Measurements from ENCODE around the gene ATP5MG. TPM values are rescaled to one million over a fixed set of nuclear protein-coding genes. Genes with fewer than 3 reads are reported as not detected.
"Not testable (repeated sequence)": the region's sequence is repeated elsewhere in the genome, so short reads cannot be mapped to it uniquely, and the experiment has no call there.

The ATP5MG gene
- total RNA-seq, 2 experiments from 2014 or later, result 237 to 249 TPM

- no peak for DNase-seq
- Mint-ChIP-seq H3K27me3 (no peaks in the 10 kb centered on the region), H3K36me3 (ENCODE audit: low read depth) (peaks cover 13% of the 10 kb centered on the region), H3K4me1 (ENCODE audit: low read depth) (peaks cover 12% of the 10 kb centered on the region), H3K27ac (no peak overlapping the region), H3K9me3 (no peaks in the 10 kb centered on the region), H3K4me3 (no peak overlapping the region)
- no peak for ATAC-seq
- TF ChIP-seq, protein P1, sequence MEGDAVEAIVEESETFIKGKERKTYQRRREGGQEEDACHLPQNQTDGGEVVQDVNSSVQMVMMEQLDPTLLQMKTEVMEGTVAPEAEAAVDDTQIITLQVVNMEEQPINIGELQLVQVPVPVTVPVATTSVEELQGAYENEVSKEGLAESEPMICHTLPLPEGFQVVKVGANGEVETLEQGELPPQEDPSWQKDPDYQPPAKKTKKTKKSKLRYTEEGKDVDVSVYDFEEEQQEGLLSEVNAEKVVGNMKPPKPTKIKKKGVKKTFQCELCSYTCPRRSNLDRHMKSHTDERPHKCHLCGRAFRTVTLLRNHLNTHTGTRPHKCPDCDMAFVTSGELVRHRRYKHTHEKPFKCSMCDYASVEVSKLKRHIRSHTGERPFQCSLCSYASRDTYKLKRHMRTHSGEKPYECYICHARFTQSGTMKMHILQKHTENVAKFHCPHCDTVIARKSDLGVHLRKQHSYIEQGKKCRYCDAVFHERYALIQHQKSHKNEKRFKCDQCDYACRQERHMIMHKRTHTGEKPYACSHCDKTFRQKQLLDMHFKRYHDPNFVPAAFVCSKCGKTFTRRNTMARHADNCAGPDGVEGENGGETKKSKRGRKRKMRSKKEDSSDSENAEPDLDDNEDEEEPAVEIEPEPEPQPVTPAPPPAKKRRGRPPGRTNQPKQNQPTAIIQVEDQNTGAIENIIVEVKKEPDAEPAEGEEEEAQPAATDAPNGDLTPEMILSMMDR (IDR thresholded peaks at IDR 0.05), result no peak
- POLR2A ChIA-PET, result interaction anchor here (1.1 to 1.4 kb wide), 2 partner anchors 11 to 15 kb away, joined by 3 to 5 read pairs; partner anchors contain the start of gene ATP5MG
- intact Hi-C loops (cut with micrococcal nuclease), result no loop called here
- CTCF ChIA-PET, result interaction anchor here (0.6 kb wide), 1 partner anchor 268 kb away, joined by 3 read pairs; no protein-coding TSS in a partner anchor
Measured at GRCh38 chr11:118412921-118413320, 11.5 kb downstream of the ATP5MG start.

- H3K27ac Mint-ChIP-seq, result no peak overlapping the region
- TF ChIP-seq, protein P1 (IDR thresholded peaks at IDR 0.05), result no peak
- no peak overlapping the region for H3K4me3 Mint-ChIP-seq
- ATAC-seq, result no peak
- H3K27me3 Mint-ChIP-seq, result no peaks in the 10 kb centered on the region
- no peaks in the 10 kb centered on the region for H3K36me3 Mint-ChIP-seq (ENCODE audit: low read depth)
- no peak for DNase-seq
- H3K9me3 Mint-ChIP-seq, result no peaks in the 10 kb centered on the region
- H3K4me1 Mint-ChIP-seq (ENCODE audit: low read depth), result no peaks in the 10 kb centered on the region
- intact Hi-C loops (cut with micrococcal nuclease), result no loop called here
- POLR2A ChIA-PET, result interaction anchor here (0.6 kb wide), 1 partner anchor 20 kb away, joined by 3 read pairs; no protein-coding TSS in a partner anchor
- CTCF ChIA-PET, result interaction anchor here (1.5 kb wide), 1 partner anchor 37 kb away, joined by 4 read pairs; no protein-coding TSS in a partner anchor
Measured at GRCh38 chr11:118415062-118415738, 13.8 kb downstream of the ATP5MG start.

DNA sequence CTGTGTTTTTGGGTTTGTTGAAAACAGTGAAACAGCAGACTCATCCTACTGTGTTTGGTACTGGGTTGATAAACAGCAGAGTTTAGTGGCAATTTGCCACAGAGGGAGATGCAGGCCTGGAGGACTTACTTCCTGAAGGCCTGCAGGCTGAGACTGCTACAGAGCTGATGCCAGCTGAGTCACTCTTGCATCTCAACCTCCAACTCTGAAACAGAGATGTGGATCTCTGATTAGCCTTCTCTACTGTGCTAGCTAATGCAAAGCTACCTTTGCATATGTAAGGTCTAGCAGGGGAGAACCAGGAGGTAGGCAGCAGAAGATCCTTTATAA, 14.3 kb downstream of the ATP5MG start:
- TF ChIP-seq, protein P1 (IDR thresholded peaks at IDR 0.05), result no peak
- Mint-ChIP-seq H3K4me1 (ENCODE audit: low read depth) (no peaks in the 10 kb centered on the region), H3K27me3 (no peaks in the 10 kb centered on the region), H3K27ac (no peak overlapping the region), H3K4me3 (no peak overlapping the region), H3K36me3 (ENCODE audit: low read depth) (no peaks in the 10 kb centered on the region), H3K9me3 (no peaks in the 10 kb centered on the region)
- POLR2A ChIA-PET, result interaction anchor here (0.6 kb wide), 1 partner anchor 20 kb away, joined by 3 read pairs; no protein-coding TSS in a partner anchor
- ATAC-seq (peak; percentile 77), DNase-seq (peak; percentile 39)
- CTCF ChIA-PET, result interaction anchor here (1.0 to 1.1 kb wide), 2 partner anchors 15 to 73 kb away, joined by 3 read pairs; no protein-coding TSS in a partner anchor
- intact Hi-C loops (cut with micrococcal nuclease), result no loop called here

DNA sequence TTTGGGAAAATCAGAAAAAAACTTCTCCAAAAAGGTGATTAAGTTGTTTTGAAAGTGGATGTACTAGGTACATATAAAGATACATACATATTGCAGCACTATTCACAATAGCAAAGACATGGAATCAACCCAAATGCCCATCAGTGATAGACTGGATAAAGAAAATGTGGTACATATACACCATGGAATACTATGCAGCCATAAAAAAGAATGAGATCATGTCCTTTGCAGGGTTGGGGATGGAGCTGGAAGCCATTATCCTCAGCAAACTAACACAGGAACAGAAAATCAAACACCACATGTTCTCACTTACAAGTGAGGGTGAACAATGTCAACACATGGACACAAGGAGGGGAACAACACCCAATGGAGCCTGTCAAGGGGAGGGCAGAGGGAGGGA, 15.5 kb downstream of the ATP5MG start:
- H3K27ac Mint-ChIP-seq; H3K27me3 Mint-ChIP-seq; intact Hi-C loops (cut with micrococcal nuclease); H3K9me3 Mint-ChIP-seq; H3K36me3 Mint-ChIP-seq (ENCODE audit: low read depth); POLR2A ChIA-PET; DNase-seq; H3K4me1 Mint-ChIP-seq (ENCODE audit: low read depth); ATAC-seq; H3K4me3 Mint-ChIP-seq: not testable (repeated sequence)
- CTCF ChIA-PET, result interaction anchor here (1.0 to 1.1 kb wide), 2 partner anchors 14 to 71 kb away, joined by 3 read pairs; no protein-coding TSS in a partner anchor

- Mint-ChIP-seq H3K27me3 (no peaks in the 10 kb centered on the region), H3K9me3 (no peaks in the 10 kb centered on the region), H3K4me3 (no peak overlapping the region), H3K36me3 (ENCODE audit: low read depth) (no peaks in the 10 kb centered on the region), H3K27ac (no peak overlapping the region), H3K4me1 (ENCODE audit: low read depth) (no peaks in the 10 kb centered on the region)
- TF ChIP-seq, protein P1 (IDR thresholded peaks at IDR 0.05), result no peak
- ChIA-PET POLR2A (interaction anchor here (0.6 kb wide), 2 partner anchors 172 to 648 kb away, joined by 3 read pairs; no protein-coding TSS in a partner anchor), CTCF (interaction anchor here (1.0 to 2.1 kb wide), 2 partner anchors 11 to 70 kb away, joined by 3 to 7 read pairs; no protein-coding TSS in a partner anchor)
- ATAC-seq (no peak), DNase-seq (no peak)
- intact Hi-C loops (cut with micrococcal nuclease), result no loop called here
Measured at GRCh38 chr11:118417801-118418200, 16.4 kb downstream of the ATP5MG start.
